HepG2 (cell line): ENCODE data around the gene CEP76. TPM values are rescaled to one million over a fixed set of nuclear protein-coding genes. Genes with fewer than 3 reads are reported as not detected.

ENCODE experiments used
- ATAC-seq: fragments of 200-7000 bp; cut with Tn5 transposase; 3 replicates; pipeline ENCODE4 v1.9.1; 2020; ENCODE audit warnings: mild to moderate bottlenecking, moderate library complexity
- BruUV-seq: library from RNA; stranded (reverse); fragments of 400-500 nt; replicated peaks from 2 replicates; lab custom pipeline; 2021; lab: Mats Ljungman, UMichigan
- CTCF ChIA-PET: fragments of 300-600 bp; formaldehyde crosslinking; extraction: SDS; loops from one replicate; lab custom pipeline; 2021; ENCODE audit warnings: low total read pairs, inconsistent platforms, low intra/inter-chr PET ratio; lab: Yijun Ruan, JAX
- POLR2A ChIA-PET: fragments of 350-600 bp; sonication (Branson Sonifier 250); formaldehyde crosslinking; loops from one replicate; lab custom pipeline; 2020; ENCODE audit warnings: antibody characterized with exemption, inconsistent platforms; lab: Yijun Ruan, JAX
- DNase-seq: peaks from one replicate; pipeline ENCODE4 v3.0.0-alpha.2; 2015; ENCODE audit warnings: low spot score
- FAIRE-seq: peaks from 3 replicates; lab custom pipeline; 2011; peaks lifted over from hg19 to GRCh38; lab: Jason Lieb, UNC
- H2AFZ ChIP-seq: one replicate; pipeline ENCODE4 v1.6.1; 2011; ENCODE audit warnings: low read length, inconsistent platforms
- H3K27ac ChIP-seq: fragments of 300-600 bp; 3 replicates; pipeline ENCODE4 v1.8.0; 2011; ENCODE audit warnings: mixed run types, mild to moderate bottlenecking, mixed read lengths, low read length, inconsistent platforms; ENCODE audit not compliant: insufficient read depth; ENCODE audit errors: extremely low read length
- H3K27me3 ChIP-seq, 2 experiments: fragments of 200-600 bp in 1 of 2; 2 replicates in 1 of 2; 3 replicates in 1 of 2; pipeline versions ENCODE4 v1.6.0 to v1.8.0; 2011; ENCODE audit warnings: low read length in 2 of 2, mild to moderate bottlenecking in 2 of 2, moderate library complexity in 2 of 2, inconsistent platforms in 1 of 2; ENCODE audit not compliant: insufficient read depth in 2 of 2, control insufficient read depth in 1 of 2
- H3K36me3 ChIP-seq, 2 experiments: fragments of 200-600 bp in 1 of 2; replicated peaks in 1 of 2; 2 replicates in 1 of 2; 3 replicates in 1 of 2; pipeline versions ENCODE4 v1.5.1 to v1.8.0; 2011; ENCODE audit warnings: low read length in 2 of 2, inconsistent platforms in 1 of 2; ENCODE audit not compliant: insufficient read depth in 2 of 2, control insufficient read depth in 1 of 2
- H3K4me1 ChIP-seq: 2 replicates; pipeline ENCODE4 v1.5.1; 2012; ENCODE audit warnings: low read length, inconsistent platforms; ENCODE audit not compliant: insufficient read depth
- H3K4me2 ChIP-seq: 2 replicates; pipeline ENCODE4 v1.6.0; 2011; ENCODE audit warnings: low read depth, low read length, inconsistent platforms
- H3K4me3 ChIP-seq, 3 experiments: fragments of 200-600 bp in 1 of 3; sonication (generic), shearing (Covaris generic) in 1 of 3; replicated peaks in 1 of 3; 2 replicates each; pipeline ENCODE4 v1.5.1; 2011 to 2016; ENCODE audit warnings: low read length in 3 of 3, inconsistent platforms in 2 of 3, low read depth in 2 of 3, mild to moderate bottlenecking in 2 of 3, control low read depth in 1 of 3, mixed read lengths in 1 of 3; ENCODE audit not compliant: insufficient read depth in 1 of 3
- H3K79me2 ChIP-seq: one replicate; pipeline ENCODE4 v1.6.1; 2011; ENCODE audit warnings: low read length, inconsistent platforms; ENCODE audit not compliant: insufficient read depth
- H3K9ac ChIP-seq: 2 replicates; pipeline ENCODE4 v1.6.0; 2011; ENCODE audit warnings: mild to moderate bottlenecking, low read depth, low read length, inconsistent platforms; ENCODE audit not compliant: insufficient read depth
- H3K9me3 ChIP-seq: 2 replicates; pipeline ENCODE4 v1.5.1; 2012; ENCODE audit warnings: mild to moderate bottlenecking, low read length
- H4K20me1 ChIP-seq: 2 replicates; pipeline ENCODE4 v1.6.0; 2011; ENCODE audit warnings: inconsistent platforms, mild to moderate bottlenecking, low read length, moderate library complexity; ENCODE audit not compliant: insufficient read depth
- ARID5B ChIP-seq: IDR thresholded peaks from 2 replicates; pipeline ENCODE4 v1.4.0; 2020; ENCODE audit warnings: mild to moderate bottlenecking, missing genetic modification reagents
- ATRX ChIP-seq: sonication (generic); formaldehyde crosslinking; IDR thresholded peaks from 2 replicates; pipeline ENCODE4 v1.4.0; 2020; ENCODE audit warnings: missing genetic modification reagents, borderline replicate concordance
- FOSL2 ChIP-seq: sonication (generic); formaldehyde crosslinking; IDR thresholded peaks from 2 replicates; pipeline ENCODE4 v1.4.0; 2020; ENCODE audit warnings: missing genetic modification reagents
- HOXA3 ChIP-seq: sonication (generic); formaldehyde crosslinking; IDR thresholded peaks from 2 replicates; pipeline ENCODE4 v1.5.0; 2020; ENCODE audit warnings: missing genetic modification reagents
- NCOR1 ChIP-seq: fragments of 200-600 bp; sonication (generic); IDR thresholded peaks from 2 replicates; pipeline ENCODE4 v1.7.0; 2017; ENCODE audit warnings: antibody characterized with exemption, low read length, borderline replicate concordance
- NR2F6 ChIP-seq, 2 experiments: IDR thresholded peaks; 2 replicates each; pipeline ENCODE4 v1.6.1; 2016; ENCODE audit warnings: antibody characterized with exemption in 1 of 2, mild to moderate bottlenecking in 1 of 2
- PITX1 ChIP-seq: sonication (generic); formaldehyde crosslinking; IDR thresholded peaks from 2 replicates; pipeline ENCODE4 v1.5.1; 2020; ENCODE audit warnings: mild to moderate bottlenecking, missing genetic modification reagents
- PPARG ChIP-seq: conservative IDR thresholded peaks from 2 replicates; pipeline ENCODE4 v1.6.1; 2016; ENCODE audit warnings: missing biosample characterization, missing genetic modification reagents
- RARA ChIP-seq: IDR thresholded peaks from 2 replicates; pipeline ENCODE4 v1.6.1; 2016; ENCODE audit warnings: missing genetic modification reagents, missing compliant biosample characterization
- THAP9 ChIP-seq: sonication (generic); formaldehyde crosslinking; IDR thresholded peaks from 2 replicates; pipeline ENCODE4; 2020; ENCODE audit warnings: missing genetic modification reagents, mild to moderate bottlenecking, borderline replicate concordance
- ZBTB33 ChIP-seq: sonication (generic); formaldehyde crosslinking; IDR thresholded peaks from 2 replicates; pipeline ENCODE4 v1.4.0; 2020; ENCODE audit warnings: missing genetic modification reagents
- ZSCAN25 ChIP-seq: sonication (generic); formaldehyde crosslinking; IDR thresholded peaks from 2 replicates; pipeline ENCODE4 v1.8.0; 2022; ENCODE audit warnings: mild to moderate bottlenecking, missing genetic modification reagents
- WGBS: methylation state at CpG from one replicate; pipeline ENCODE4 v1.1.6; 2017; ENCODE audit warnings: low lambda C conversion rate; 5-methylcytosine and 5-hydroxymethylcytosine counted together
- in situ Hi-C: cut with HindIII; loops from 2 replicates; pipeline ENCODE4 v1.10.0; 2017; ENCODE audit warnings: low pct_unique_long_range_greater_than_20kb; ENCODE audit not compliant: extremely low pct_ligation_motif_present
- intact Hi-C: fragments of 100-400 bp; cut with micrococcal nuclease; formaldehyde crosslinking; loops from one replicate; pipeline ENCODE4 v1.10.0; 2022; ENCODE audit not compliant: unreplicated experiment
- polyA plus RNA-seq, 8 experiments: library from polyadenylated mRNA; depleted of rRNA in 3 of 8; stranded (reverse) in 7 of 8; unstranded in 1 of 8; fragments of >200 nt; fragmentation: Illumina TruSeq in 4 of 8; extraction: Trizol in 4 of 8; gene quantifications; 2 replicates each; pipeline versions ENCODE4 v1.2.1 to v1.2.3, GENCODE V29; 2011 to 2016; ENCODE audit warnings: low read depth in 4 of 8, missing spikeins in 1 of 8, mixed read lengths in 1 of 8; ENCODE audit not compliant: insufficient read depth in 1 of 8
- total RNA-seq, 5 experiments: library from RNA; depleted of rRNA; stranded (reverse); fragments of >200 nt; fragmentation: Illumina TruSeq; extraction: Trizol; gene quantifications; 2 replicates each; pipeline ENCODE4 v1.2.3, GENCODE V29; 2016; ENCODE audit warnings: low read depth in 1 of 5
- TF ChIP-seq, protein P1 (sequence below): sonication (generic); formaldehyde crosslinking; IDR thresholded peaks from 2 replicates; pipeline ENCODE4 v1.5.0; 2020; ENCODE audit warnings: missing genetic modification reagents

The CEP76 gene
- total and polyA plus RNA-seq, 2 of the 13 experiments (the other 11 are each of a cell fraction or from before 2014, with no cell fraction given) = 13.9 to 15.1 TPM

GRCh38 chr18:12750076-12750714 is 47.7 kb upstream of the CEP76 start:
- Histone ChIP-seq H3K79me2 (no peaks in the 10 kb centered on the region), H3K27me3 (no peaks in the 10 kb centered on the region), H3K36me3 (no peaks in the 10 kb centered on the region), H4K20me1 (no peaks in the 10 kb centered on the region), H3K4me1 (peaks cover 26% of the 10 kb centered on the region), H3K4me3 (peak overlapping the region in 1 of 3 experiments; percentile 11; a peak in 1 of 6 replicates), H2AFZ (no peak overlapping the region), H3K4me2 (peak overlapping the region; percentile 32), H3K9me3 (no peaks in the 10 kb centered on the region), H3K9ac (no peak overlapping the region), H3K27ac (no peak overlapping the region)
- DNase-seq (no peak), FAIRE-seq (no peak), ATAC-seq (no peak; the same call in none of the 3 replicates)
- in situ Hi-C loops (no loop called here), intact Hi-C loops (no loop called here)
- ChIA-PET CTCF (no interaction called here), POLR2A (interaction anchor here (1.0 to 2.6 kb wide), 4 partner anchors 9 to 20 kb away, joined by 3 to 13 read pairs (median 5); no protein-coding TSS in a partner anchor)
- BruUV-seq = no TSS peak
- WGBS = 38% methylated on average over 14 of the region's 14 CpGs
- TF ChIP-seq ZSCAN25 = no peak
- TF ChIP-seq, protein P1, sequence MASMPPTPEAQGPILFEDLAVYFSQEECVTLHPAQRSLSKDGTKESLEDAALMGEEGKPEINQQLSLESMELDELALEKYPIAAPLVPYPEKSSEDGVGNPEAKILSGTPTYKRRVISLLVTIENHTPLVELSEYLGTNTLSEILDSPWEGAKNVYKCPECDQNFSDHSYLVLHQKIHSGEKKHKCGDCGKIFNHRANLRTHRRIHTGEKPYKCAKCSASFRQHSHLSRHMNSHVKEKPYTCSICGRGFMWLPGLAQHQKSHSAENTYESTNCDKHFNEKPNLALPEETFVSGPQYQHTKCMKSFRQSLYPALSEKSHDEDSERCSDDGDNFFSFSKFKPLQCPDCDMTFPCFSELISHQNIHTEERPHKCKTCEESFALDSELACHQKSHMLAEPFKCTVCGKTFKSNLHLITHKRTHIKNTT (CRISPR knock-in tag) = no peak
- 0 out of 2 replicates have a peak, but pooled peaks have one; percentile 17 for TF ChIP-seq PPARG
- TF ChIP-seq FOSL2 (CRISPR knock-in tag) = peak; percentile 77
- TF ChIP-seq HOXA3 (CRISPR knock-in tag) = 0 out of 2 replicates have a peak, but pooled peaks have one; percentile 17
- TF ChIP-seq ZBTB33 = peak; percentile 62
- no peak for TF ChIP-seq PITX1
- no peak for TF ChIP-seq THAP9 (CRISPR knock-in tag)
- peak; percentile 26; the same call in 1 of the 2 replicates for TF ChIP-seq ARID5B (CRISPR knock-in tag)
- TF ChIP-seq NCOR1 = no peak
- peak; percentile 47; the same call in 1 of the 2 replicates for TF ChIP-seq NR2F6 (IDR thresholded peaks at IDR 0.05)
- TF ChIP-seq NR2F6 (CRISPR knock-in tag; IDR thresholded peaks at IDR 0.05) = peak; percentile 37; the same call in 1 of the 2 replicates
- TF ChIP-seq RARA (CRISPR knock-in tag) = 0 out of 2 replicates have a peak, but pooled peaks have one; percentile 14
- no peak for TF ChIP-seq ATRX (CRISPR knock-in tag)
